EL (cell line): Measurements from ENCODE around the gene RNF19B.
"Not testable (repeated sequence)": the region's sequence is repeated elsewhere in the genome, so short reads cannot be mapped to it uniquely, and the experiment has no call there.

Source experiments
- DNase-seq: peaks from one replicate; pipeline ENCODE4 v3.0.0-alpha.2; 2016

The RNF19B gene

GRCh38 chr1:32964461-32965250, at the start of gene RNF19B:
TSS of gene RNF19B (minus strand) at chr1:32964809. CDS start at chr1:32964685, 124 bp downstream.
- peak; percentile 94 for DNase-seq

- DNase-seq: no peak
Observed at GRCh38 chr1:33013791-33014190, 49.2 kb upstream of the RNF19B start.

- no peak for DNase-seq
Observed at GRCh38 chr1:33012165-33012564, 47.6 kb upstream of the RNF19B start.

- peak; percentile 33 for DNase-seq
Observed at GRCh38 chr1:33010932-33011731, 46.5 kb upstream of the RNF19B start.

GRCh38 chr1:33009561-33009960, 45.0 kb upstream of the RNF19B start:
- DNase-seq: no peak

- no peak for DNase-seq
Observed at GRCh38 chr1:33008051-33008914, 43.7 kb upstream of the RNF19B start.

- peak; percentile 86 for DNase-seq
Observed at GRCh38 chr1:33007190-33008050, 42.8 kb upstream of the RNF19B start.

GRCh38 chr1:33005838-33006421, 41.3 kb upstream of the RNF19B start:
- DNase-seq: no peak

GRCh38 chr1:33005117-33005837, 40.7 kb upstream of the RNF19B start:
- DNase-seq: no peak

- no peak for DNase-seq
Observed at GRCh38 chr1:33004613-33005012, 40.0 kb upstream of the RNF19B start.

GRCh38 chr1:33003657-33004056, 39.0 kb upstream of the RNF19B start:
- DNase-seq: no peak

GRCh38 chr1:33002006-33002405, 37.4 kb upstream of the RNF19B start:
- DNase-seq: no peak

GRCh38 chr1:33001282-33001681, 36.7 kb upstream of the RNF19B start:
- DNase-seq: no peak

GRCh38 chr1:33000427-33001026, 35.9 kb upstream of the RNF19B start:
- no peak for DNase-seq

- no peak for DNase-seq
Observed at GRCh38 chr1:32998997-32999396, 34.4 kb upstream of the RNF19B start.

- peak; percentile 40 for DNase-seq
Observed at GRCh38 chr1:32998064-32998463, 33.5 kb upstream of the RNF19B start.

- DNase-seq: peak; percentile 88
Observed at GRCh38 chr1:32997381-32997891, 32.8 kb upstream of the RNF19B start.

- not testable (repeated sequence) for DNase-seq
Observed at GRCh38 chr1:32993324-32993636, 28.7 kb upstream of the RNF19B start.

- peak; percentile 95 for DNase-seq
Observed at GRCh38 chr1:32992489-32993323, 28.1 kb upstream of the RNF19B start.
